HG03378 (cell line): ENCODE measurements around the gene RHEB.

Experiments
- ATAC-seq: cut with Tn5 transposase; IDR thresholded peaks from one replicate; pipeline ENCODE4 v1.9.1; 2021; ENCODE audit warnings: mild to moderate bottlenecking, moderate library complexity; ENCODE audit not compliant: unreplicated experiment

Gene RHEB

DNA sequence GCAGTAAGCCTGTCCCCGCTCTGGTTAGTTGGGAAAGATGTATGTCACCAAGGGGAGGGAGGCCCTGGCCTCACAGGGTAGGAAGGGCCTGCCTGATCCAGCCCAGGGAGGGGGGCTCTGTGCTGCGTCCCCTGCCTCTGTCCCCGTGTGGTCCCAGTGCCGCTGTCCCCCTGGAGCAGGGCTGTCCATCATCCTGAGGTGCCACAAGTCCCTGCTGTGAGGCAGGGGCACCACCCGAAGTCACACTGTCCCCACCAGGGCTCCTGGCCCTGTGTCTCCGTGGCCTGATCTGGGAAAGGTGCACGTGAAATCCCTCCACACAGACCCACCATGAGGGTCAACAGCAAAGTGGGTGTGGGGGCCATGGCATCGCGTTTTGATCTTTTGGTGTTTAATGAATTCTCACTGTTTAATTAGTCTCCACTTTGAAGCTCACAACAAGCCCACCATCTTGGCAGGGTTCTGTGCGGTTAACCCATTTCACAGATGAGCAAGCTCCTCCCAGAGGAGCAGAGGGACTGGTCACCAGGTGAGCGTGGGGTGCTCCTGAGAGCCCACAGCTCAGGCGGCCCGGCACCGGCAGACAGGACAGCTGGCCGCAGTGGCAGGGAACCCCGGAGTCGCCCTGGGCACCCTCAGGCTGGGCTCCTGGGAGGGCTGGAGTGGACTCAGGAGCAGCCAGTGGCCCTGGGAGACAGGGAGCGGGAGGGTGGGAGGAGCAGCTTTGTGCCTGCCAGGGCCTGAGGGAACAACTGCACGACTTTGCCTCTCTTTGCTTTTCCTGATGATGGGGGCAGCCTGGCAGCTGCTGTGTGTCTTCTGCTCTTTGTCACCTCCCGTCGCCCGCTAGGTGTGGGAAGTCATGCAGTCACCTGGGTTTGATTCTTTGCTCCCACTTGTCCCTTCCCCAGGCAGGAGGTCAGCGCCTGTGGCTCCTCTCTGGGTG is 67.8 kb downstream of the RHEB start:
- no peak for ATAC-seq

DNA sequence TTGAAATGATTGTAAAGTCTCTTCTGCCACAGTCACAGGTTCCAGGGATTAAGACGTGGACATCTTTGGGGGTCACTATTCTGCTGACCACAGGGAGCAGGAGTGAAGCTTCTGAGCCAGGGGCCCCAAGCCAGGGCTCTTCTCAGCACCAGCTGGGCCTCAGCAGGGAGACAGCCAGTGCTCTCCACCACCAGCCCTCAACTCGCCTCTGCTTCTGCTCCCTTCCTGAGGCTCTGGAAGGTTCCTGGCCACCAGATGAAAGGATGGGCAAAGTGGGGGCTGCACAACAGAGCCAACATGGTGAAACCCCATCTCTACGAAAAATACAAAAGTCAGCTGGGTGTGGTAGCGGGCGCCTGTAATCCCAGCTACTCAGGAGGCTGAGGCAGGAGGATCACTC is 68.5 kb downstream of the RHEB start:
- ATAC-seq: no peak

DNA sequence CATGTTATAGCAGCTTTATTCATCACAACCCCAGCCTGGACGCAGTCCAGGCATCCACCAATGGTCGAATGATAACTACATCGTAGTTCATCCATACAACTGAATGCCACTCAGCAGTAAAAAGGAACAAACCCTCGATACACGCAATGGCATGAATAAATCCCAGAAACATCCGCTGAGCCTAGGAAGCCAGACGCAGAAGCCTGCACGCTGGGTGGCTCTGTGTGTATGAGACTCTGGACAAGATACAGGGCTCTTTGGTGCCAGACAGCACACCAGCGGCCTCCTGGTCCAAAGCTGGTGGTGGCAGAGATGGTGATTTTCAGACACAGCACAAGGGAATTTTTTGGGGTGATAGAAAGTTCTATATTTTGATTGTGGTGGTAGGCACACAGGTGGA is 69.7 kb downstream of the RHEB start:
- ATAC-seq: no peak

DNA sequence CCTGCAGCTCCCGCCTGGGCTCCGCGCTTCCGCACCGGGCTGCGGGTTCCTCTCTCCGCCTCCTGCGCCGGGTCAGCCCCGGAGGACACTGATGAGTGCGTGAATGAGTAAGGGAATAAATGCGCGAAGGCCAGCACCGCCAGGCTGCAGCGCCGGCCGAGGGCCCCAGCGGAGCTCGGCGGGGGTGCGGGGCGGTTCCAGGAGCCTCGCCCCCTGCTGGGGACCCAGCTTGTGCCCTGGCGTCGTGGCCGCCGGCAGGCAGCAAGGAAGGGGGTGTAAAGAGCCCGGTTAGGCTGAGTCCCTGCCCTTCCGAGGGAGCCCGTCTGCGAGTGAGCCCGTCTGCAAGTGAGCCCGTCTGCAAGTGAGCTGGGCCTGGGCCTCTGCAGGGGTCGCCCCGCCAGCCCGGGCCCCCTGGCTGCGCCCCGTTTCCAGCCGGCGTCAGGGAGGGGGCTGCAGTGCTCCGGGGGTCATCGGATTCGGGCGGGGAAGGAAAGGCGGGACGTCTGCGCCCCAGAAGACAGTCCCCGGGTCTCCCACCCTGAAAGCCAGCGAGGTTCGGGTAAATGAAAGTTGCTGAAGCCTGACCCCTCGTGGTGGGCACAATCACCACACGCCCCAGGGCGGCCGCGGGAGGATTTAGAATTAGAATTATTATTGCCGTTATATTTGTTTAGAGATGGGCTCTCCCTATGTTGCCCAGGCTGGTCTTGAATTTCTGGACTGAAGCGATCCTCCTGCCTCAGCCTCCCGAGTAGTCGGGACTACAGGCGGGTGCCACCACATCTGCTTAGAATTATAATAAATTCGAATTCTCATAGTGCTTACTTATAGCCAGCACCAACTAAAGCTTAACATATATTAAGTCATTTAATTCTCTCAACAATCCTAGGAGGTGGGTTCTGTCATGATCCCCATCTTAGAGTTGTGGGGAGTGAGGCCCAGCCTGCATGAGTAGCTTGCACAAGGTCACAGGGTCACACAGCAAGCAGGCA is 71.1 kb downstream of the RHEB start:
- peak; percentile 54 for ATAC-seq

DNA sequence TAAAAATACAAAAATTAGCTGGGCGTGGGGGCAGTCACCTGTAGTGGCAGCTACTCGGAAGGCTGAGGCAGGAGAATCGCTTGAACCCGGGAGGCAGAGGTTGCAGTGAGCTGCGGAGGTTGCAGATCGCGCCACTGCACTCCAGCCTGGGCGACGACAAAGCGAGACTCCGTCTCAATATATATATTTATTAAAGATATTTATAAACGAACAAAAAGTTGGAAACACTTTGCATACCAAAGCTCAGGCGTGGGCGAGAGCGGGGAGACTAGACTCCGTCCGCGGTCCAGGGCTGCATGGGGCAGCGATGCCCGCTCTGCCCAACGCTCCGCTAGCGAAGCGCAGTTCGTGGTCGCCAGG is 71.8 kb downstream of the RHEB start:
- ATAC-seq: peak; percentile 11

DNA sequence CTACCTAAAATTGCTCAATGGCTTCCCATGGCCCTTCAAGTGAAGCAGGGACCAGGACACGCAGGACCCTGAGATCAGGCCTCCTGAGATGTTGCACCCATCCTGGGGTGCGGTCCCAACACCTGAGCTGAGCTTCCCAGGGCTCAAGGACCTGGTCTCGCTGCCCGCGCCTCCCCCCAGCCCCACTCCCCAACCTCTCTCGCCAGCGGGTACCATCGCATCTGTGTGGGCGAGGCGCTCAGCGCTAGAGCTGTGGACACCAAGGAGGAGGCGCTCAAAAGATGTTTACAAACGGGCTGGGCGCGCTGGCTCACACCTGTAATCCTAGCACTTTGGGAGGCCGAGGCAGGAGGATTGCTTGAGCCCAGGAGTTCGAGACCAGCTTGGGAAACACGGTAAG is 72.4 kb downstream of the RHEB start:
- no peak for ATAC-seq

DNA sequence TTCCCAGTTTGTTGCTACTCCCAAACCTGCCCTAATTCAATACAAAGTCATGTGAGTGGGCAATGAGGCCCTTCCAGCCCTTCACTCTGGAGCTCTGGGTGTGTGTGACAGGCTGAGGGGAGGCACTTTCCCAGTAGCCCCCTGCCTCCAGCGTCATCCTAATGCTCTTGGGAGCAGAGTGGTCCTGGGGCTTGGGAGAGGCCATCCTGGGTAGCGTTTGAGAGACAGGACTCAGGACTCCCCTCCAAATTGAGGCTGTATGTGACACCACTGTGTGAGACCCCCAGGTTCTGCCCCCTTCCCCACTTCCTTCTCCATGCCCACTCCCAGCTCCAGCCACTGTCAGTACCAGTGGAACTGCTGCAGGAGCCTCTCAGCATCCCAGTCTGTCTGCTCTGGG is 73.3 kb downstream of the RHEB start:
- no peak for ATAC-seq

DNA sequence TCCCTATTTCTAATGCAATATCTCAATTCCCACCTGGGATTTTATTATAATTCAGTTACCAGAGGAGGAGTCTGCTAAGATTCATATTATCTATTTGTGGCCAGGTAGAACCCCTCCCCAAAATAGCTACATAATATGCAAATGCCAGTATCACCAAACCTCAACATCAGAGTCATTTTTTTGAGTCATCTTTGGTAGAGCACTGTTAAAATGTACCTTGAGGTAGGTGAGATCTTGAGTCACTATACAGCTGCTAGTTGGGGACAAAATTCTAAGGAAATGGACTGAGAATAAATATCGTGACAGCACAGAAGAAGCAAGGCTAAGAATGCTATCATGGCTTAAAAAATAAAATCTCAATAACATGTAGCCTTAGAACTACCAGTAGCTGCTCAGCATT is 75.1 kb downstream of the RHEB start:
- no peak for ATAC-seq

DNA sequence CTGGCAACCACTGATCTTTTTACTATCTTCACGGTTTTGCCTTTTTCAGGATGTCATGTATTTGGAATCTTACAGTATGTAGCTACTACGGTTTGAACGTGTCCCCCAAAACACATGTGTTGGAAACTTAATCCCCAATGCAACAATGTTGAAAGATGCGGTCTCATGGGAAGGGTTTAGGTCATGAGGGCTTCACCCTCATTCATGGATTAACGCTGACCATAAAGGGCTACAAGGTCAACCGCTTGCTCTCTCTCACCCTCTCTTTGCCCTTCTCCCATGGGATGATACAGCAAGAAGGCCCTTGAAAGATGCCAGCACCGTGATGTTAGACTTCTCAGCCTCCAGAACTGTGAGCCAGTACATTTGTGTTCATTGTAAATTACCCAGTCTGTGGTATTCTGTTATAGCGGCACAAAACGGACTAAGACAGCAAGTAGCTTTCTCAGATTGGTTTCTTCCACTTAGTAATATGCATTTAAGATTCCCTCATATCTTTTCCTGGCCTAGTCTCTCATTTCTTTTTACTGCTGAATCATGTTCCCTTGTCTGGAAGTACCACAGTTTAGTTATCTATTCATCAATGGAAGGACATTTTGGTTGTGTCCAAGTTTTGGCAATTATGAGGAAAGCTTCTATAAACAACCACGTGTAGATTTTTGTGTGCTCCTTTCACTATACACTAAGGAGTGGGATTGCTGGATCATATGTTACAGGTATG is 76.8 kb downstream of the RHEB start:
- ATAC-seq: no peak

DNA sequence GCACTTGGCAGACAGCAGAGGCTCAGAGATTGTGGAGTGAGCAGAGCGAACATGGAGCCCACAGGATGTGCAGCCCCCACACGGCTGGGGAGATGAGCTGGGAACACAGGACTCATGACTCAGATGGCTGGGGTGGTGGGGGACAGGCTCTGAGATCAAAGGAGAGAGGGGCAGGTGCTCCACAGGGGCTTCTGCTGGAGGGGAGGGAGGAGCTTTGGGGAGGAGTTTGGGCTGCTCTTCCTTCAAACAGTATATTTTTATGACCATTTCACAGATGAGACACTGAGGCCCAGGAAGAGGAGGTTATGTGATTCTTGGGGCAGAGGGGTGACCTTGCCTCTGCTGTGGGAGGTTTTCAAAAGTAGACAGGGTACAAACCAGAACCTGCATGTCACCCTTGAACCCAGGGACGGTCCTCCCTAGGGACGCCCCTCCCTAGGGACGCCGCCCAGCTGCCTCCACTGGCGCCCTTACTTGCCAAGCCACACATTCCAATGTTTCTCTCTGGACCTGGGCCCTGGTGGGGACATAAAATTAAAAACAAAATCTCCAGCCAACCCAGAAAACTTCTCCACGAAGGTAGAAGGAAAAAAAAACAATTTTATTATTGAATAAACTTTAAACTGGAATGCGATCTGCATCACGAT is 78.8 kb downstream of the RHEB start:
- ATAC-seq: no peak

DNA sequence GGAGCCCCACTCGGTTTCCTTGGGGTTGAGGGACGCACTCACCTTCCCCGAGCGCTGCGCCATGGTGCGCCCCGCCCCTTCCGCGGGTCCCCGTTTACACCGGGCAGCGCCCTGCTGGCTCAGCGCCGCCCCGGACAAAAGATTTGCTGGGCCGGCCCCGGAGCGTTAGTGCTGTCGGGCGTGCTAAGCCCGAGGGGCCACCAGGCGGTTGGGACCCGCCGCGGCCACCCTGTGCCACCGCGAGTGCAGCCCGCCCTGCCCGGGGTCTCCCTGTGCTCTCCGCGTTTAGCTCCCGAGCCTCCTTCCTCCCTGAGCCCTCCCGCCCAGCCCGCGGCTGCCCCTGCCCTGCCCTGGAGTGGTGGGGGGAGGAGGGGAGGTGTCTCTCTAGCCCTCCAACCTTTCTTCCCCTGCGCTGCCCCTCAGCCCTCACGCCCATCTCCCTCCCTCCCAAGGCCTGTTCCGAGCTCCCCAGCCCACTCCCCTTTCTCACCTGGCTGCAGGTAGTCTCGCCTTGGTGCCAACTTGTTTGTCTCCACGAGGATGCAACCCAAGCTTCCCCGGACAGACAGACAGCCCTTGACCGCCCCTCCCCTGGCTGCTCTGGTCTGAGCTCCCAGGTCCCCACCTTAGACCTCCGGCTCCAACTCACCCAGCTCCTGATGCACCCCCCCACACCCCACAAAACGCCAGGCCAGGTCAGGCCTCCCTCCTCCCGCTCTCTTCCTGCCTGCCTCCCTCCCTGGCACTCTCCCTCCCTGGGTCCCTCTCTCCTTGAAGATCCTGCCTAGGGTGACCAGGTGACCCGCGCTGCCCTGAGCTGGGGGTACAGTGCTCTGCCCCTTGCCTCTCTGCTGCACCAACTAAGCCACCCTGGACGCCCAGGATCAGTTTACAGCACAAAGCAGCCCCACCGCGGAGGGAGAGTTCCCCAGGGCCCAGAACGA is 79.6 kb downstream of the RHEB start, which contains the start of gene CRYGN:
Gene CRYGN, minus strand, starts transcription at position 287 of the 944 bp plus-strand sequence. Its CDS starts 224 bp downstream, at position 63.
- ATAC-seq: no peak

DNA sequence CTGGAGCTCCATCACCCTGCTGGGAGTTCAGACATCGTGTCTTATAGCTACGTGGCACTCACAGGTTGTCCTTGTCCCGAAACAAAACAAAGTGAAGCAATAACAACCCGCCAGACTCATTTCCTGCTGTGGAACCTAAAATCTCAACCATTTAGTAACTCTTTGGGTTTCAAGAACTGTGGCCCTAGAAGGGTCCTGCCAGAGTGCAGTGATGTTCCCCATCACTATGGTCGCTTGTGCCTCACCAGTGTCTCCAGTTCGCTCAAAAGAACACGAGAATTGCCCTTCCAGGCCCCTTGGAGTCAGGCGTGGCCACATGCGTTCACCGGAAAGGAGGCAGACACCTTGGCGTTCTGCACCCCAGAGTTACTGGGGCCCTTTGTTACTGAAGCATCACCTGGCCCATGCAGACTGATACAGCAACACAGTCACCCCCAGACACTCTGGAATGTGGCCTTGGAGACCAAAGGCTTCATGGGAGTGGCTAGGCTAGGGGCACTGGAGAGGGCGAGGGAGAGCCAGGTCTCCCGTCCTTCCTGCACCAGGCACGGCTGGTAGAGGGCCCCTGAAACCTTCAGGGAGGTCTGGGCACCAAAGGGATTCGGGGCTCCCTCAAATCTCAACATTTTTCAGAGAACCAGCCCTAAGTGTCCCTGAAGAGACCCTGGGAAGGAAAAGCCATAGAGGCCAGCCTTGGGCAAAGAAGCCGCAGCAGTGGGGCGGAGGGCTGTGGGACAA is 80.7 kb downstream of the RHEB start:
- ATAC-seq: no peak

DNA sequence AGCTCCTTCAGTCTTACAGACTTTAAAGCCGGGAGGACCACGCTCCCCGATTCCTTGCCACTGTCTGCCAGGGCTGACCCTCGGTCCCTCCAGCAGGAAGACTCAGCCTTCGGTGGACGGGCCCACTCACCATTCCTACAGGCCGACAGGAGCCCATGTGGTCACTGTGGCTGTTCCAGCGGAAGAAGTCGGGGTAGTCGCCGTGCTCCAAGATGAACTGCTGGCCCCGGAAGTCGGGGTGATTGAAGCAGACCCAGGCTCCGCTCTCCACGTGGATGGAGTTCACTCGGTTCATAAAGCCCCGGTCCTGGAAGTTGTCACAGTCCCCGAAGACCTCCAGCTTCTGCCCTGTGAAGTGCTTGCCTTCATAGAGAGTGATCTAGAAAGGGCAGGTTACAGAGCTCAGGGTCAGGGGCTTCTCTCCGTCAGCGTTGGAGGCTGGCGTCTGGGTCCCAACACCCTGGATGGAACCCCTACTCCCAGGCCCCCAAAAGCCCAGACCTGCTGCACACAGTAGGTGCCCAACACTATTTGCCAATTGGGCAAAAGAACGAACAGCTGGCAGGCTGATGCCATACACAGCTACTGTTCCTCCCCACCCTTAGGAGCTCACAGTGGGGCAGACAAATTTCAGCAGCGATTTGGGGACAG is 81.7 kb downstream of the RHEB start:
- no peak for ATAC-seq

DNA sequence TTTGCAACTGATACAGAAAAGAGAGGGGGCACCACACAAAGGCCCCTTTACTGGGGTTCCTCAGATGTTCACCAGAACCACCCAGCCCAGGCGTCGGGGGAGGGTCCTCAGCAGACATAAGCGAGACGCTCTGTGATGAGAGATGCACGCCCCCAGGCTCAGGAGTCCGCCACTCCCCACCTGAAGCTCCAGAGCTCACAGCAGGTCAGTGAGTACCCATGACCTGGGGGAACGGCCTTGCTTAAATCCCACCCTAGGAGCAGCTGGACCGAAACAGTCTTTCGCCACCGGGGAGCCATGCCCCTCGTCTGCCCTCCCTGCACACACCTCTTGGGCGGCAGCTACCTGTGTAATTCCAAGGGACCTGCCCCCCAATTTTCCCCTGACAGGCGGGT is 82.5 kb downstream of the RHEB start:
- no peak for ATAC-seq

DNA sequence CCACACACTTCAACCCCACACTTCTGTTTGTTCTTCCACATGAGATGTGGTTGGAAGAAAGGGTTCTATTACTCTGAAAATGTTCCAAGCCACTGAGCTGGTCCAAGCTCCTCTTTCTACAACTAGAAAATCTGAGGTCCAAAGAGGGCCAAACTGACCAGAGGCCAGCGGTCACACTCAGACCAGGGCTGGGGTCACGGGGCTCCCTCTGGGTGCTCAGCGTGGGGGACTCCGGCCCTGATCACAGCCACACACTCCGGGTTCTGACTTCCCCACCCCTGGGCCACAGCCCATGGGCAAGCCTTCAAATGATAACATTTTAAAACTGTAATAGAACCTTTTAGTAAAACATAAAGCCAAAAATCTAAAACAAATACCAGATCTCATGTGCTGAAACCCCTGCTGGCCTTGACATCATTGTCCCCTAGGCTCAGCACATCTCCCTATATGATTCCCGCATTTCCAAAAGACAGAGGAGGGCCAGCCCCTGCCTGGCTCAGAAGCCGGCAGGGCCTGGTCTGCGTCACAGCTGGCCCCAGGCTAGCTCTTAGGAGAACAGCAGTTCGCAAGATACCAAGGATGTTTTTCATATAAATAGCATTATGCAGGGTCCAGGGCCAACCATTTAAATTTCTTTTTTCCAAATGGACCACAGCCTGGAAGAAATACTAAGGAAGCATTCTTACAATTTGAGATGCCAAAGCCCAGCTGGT is 83.1 kb downstream of the RHEB start:
- ATAC-seq: no peak

DNA sequence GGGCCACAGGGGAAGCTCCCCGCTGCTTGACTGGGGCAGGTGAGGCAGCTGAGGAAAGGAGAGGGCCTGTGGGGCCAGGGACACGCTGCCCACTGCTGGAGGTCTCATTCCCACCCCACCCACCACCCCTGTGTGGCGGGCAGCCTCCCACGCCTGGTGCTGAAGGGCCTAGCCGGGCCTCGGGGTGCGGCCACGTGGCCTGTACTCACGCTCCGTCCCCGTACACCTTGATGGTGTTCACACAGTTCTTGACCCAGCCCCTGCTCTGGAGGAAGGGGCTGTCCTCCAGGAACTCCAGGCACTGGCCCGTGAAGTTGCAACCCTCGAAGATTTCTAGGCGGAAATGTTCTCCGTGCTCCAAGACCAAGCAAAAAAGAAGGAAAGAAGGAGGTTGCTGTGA is 83.7 kb downstream of the RHEB start:
- no peak for ATAC-seq

DNA sequence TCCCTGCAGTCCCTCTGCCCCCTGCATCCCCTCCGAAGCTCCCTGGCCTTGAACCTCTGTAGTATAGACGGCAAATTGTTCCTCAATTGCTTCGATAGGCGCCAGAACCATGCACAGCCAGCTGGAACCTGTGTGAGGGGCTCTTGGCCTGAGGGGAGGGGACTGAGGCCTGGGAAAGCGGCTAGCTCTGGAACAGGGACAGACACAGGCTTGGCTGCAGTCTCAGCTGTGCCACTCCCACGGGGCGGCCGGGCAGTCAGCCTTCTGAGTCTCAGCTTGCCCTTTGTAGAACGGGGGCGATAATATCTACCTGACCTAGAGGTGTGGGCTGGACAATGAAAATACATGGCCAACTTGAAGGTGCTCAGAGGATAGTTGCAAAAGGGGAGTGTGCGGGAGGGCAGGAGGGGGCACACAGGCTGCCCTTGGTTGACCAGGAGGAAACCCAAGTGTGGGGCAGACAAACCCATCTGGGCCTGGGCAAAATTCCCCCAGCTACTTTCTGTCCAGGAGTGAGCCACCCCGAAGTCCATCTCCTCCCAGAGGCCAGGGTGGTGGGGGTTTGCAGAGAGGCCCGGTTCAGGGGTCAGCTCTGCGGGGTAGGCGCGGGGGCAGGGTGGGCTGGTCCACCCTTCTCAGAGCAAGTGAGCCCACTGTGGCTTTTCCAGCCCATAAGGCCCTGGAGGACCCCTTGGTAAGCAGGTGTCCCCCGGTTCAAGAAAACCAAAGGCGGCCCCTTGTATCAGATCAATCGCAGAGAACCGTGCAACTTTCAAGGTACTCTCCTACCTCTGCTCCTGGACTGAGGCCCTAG is 84.4 kb downstream of the RHEB start:
- ATAC-seq: no peak
